GM18526 (cell line): ENCODE data around the gene VAMP3.

ENCODE experiments used
- POLR2A ChIP-seq: IDR thresholded peaks from 3 replicates; pipeline ENCODE4 v1.6.1; 2011; ENCODE audit not compliant: insufficient read length; ENCODE audit errors: extremely low read depth

The VAMP3 gene

GRCh38 chr1:7827126-7827955, 56.2 kb downstream of the VAMP3 start:
- TF ChIP-seq POLR2A = no peak
